Measurements from ENCODE around the gene FAM8A1.

Gene FAM8A1

DNA sequence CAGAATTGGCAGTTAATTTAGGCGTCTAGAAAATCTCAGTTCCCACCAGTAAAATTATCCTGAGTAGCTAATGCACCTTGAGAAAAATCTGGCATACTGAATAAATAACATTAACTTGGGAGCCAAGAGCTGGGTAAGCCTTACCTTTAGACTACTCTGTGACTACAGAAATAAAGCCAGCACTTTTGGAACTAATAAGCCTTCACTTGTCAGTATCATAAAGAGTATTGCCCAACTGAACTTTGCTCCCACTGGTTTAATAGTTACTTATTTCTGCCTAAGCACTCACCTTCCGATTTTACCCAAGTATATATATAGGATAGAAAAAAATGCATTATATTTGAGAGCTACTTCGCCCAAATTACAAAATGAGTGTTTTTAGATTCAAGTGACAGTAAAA is 10.7 kb downstream of the FAM8A1 start:
- TF ChIP-seq, protein P1, sequence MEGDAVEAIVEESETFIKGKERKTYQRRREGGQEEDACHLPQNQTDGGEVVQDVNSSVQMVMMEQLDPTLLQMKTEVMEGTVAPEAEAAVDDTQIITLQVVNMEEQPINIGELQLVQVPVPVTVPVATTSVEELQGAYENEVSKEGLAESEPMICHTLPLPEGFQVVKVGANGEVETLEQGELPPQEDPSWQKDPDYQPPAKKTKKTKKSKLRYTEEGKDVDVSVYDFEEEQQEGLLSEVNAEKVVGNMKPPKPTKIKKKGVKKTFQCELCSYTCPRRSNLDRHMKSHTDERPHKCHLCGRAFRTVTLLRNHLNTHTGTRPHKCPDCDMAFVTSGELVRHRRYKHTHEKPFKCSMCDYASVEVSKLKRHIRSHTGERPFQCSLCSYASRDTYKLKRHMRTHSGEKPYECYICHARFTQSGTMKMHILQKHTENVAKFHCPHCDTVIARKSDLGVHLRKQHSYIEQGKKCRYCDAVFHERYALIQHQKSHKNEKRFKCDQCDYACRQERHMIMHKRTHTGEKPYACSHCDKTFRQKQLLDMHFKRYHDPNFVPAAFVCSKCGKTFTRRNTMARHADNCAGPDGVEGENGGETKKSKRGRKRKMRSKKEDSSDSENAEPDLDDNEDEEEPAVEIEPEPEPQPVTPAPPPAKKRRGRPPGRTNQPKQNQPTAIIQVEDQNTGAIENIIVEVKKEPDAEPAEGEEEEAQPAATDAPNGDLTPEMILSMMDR (IDR thresholded peaks at IDR 0.05; ENCODE audit: insufficient read depth, low read length, poor library complexity, severe bottlenecking) = no peak
- TF ChIP-seq EZH2phosphoT487 (conservative IDR thresholded peaks at IDR 0.05; ENCODE audit: low read length) = no peak
- Histone ChIP-seq H3K9me2 (replicated peaks; ENCODE audit: insufficient read depth, low read length) (no peaks in the 10 kb centered on the region), H4K20me1 (ENCODE audit: low read depth, low read length) (peaks cover 13% of the 10 kb centered on the region), H3K9ac (ENCODE audit: low read length) (no peak overlapping the region), H3K36me3 (ENCODE audit: low read length) (peaks cover 22% of the 10 kb centered on the region), H3K79me2 (ENCODE audit: insufficient read depth, low read length) (no peaks in the 10 kb centered on the region), H3F3A (ENCODE audit: insufficient read depth) (peaks cover 60% of the 10 kb centered on the region), H3K4me2 (ENCODE audit: low read depth, low read length, poor library complexity, severe bottlenecking) (no peak overlapping the region), H3K27me3 (ENCODE audit: low read length) (no peaks in the 10 kb centered on the region), H2AFZ (ENCODE audit: low read depth, low read length, severe bottlenecking) (no peak overlapping the region), H3K27ac (ENCODE audit: low read depth, low read length) (no peak overlapping the region), H3K9me3 (ENCODE audit: insufficient read depth, low read length) (no peaks in the 10 kb centered on the region), H3K4me3 (ENCODE audit: insufficient read depth, low read length, poor library complexity, severe bottlenecking) (no peak overlapping the region)

DNA sequence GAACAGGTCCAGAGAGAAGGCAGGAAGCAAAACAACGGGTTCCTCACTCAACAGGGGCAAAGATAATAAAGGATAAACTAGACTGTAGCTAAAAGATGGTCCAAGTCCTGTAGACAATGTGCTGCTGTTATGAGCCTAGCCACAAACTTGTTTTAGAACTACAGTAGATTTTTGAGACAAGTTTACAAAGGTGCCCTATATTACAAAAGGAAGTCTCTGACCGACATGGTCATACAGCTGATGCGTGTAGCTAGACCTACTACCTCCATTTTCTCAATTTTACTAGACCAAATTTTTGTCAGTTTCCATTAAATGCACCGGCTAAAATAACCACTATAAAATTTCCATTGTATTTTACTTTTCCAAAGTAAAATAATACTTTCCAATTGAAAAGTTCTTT is 11.9 kb downstream of the FAM8A1 start:
- Histone ChIP-seq H2AFZ (ENCODE audit: low read depth, low read length, severe bottlenecking) (no peak overlapping the region), H3K36me3 (ENCODE audit: low read length) (peaks cover 32% of the 10 kb centered on the region), H3K79me2 (ENCODE audit: insufficient read depth, low read length) (peaks cover under 1% of the 10 kb centered on the region; the same call in 1 of the 2 replicates), H3K9me3 (ENCODE audit: insufficient read depth, low read length) (no peaks in the 10 kb centered on the region), H3K4me2 (ENCODE audit: low read depth, low read length, poor library complexity, severe bottlenecking) (no peak overlapping the region), H3K27me3 (ENCODE audit: low read length) (no peaks in the 10 kb centered on the region), H4K20me1 (ENCODE audit: low read depth, low read length) (peaks cover 13% of the 10 kb centered on the region), H3K9ac (ENCODE audit: low read length) (no peak overlapping the region), H3F3A (ENCODE audit: insufficient read depth) (peaks cover 62% of the 10 kb centered on the region), H3K9me2 (replicated peaks; ENCODE audit: insufficient read depth, low read length) (no peaks in the 10 kb centered on the region), H3K4me3 (ENCODE audit: insufficient read depth, low read length, poor library complexity, severe bottlenecking) (no peak overlapping the region), H3K27ac (ENCODE audit: low read depth, low read length) (no peak overlapping the region)
- no peak for TF ChIP-seq EZH2phosphoT487 (conservative IDR thresholded peaks at IDR 0.05; ENCODE audit: low read length)
- TF ChIP-seq, protein P1 (IDR thresholded peaks at IDR 0.05; ENCODE audit: insufficient read depth, low read length, poor library complexity, severe bottlenecking) = no peak

DNA sequence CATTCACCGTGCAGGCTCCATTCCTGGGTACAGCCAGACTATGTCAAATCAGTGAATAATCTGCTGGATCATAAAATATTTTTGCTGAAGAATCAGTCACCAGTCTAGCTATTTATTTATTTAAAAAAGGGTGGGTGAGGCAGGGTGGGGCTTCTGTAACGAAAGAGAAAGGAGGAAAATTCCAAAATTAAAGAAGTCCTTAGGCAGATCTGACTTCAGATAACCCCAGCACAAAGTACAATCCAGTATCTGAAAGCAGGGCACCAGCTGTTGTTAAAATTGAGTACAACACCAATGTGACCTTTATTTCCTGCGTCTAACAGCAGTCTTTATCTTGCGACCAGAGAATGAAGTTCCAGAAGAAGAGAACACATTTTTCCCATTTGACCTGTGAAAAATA is 15.7 kb downstream of the FAM8A1 start:
- Histone ChIP-seq H3K9me2 (replicated peaks; ENCODE audit: insufficient read depth, low read length) (no peaks in the 10 kb centered on the region), H3K9ac (ENCODE audit: low read length) (no peak overlapping the region), H3K4me3 (ENCODE audit: insufficient read depth, low read length, poor library complexity, severe bottlenecking) (no peak overlapping the region), H3K9me3 (ENCODE audit: insufficient read depth, low read length) (no peaks in the 10 kb centered on the region), H2AFZ (ENCODE audit: low read depth, low read length, severe bottlenecking) (no peak overlapping the region), H3K27ac (ENCODE audit: low read depth, low read length) (no peak overlapping the region), H4K20me1 (ENCODE audit: low read depth, low read length) (peaks cover 35% of the 10 kb centered on the region), H3F3A (ENCODE audit: insufficient read depth) (peaks cover 38% of the 10 kb centered on the region), H3K4me2 (ENCODE audit: low read depth, low read length, poor library complexity, severe bottlenecking) (no peak overlapping the region), H3K36me3 (ENCODE audit: low read length) (peaks cover 54% of the 10 kb centered on the region), H3K27me3 (ENCODE audit: low read length) (no peaks in the 10 kb centered on the region), H3K79me2 (ENCODE audit: insufficient read depth, low read length) (peaks cover 36% of the 10 kb centered on the region)
- TF ChIP-seq EZH2phosphoT487 (conservative IDR thresholded peaks at IDR 0.05; ENCODE audit: low read length) = no peak

DNA sequence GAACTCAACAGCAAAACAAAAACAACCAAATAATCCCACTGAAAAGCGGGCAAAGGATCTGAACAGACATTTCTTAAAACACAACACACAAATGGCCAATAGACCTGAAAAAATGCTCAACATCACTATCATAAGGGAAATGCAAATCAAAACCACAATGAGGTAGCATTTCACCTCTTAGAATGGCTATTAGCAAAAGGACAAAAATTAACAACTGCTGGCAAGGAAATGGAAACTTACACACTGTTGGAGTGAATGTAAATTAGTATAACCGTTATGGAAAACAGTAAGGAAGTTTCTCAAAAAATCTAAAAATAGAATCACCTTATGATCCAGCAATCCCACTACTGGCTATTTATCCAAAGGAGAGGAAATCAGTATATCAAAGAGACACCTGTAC is 20.9 kb downstream of the FAM8A1 start:
- Histone ChIP-seq H3F3A (ENCODE audit: insufficient read depth) (peaks cover 25% of the 10 kb centered on the region; the same call in 1 of the 2 replicates), H3K9me2 (replicated peaks; ENCODE audit: insufficient read depth, low read length) (no peaks in the 10 kb centered on the region), H3K27ac (ENCODE audit: low read depth, low read length) (peak overlapping the region; percentile 3; the same call in 1 of the 2 replicates), H3K27me3 (ENCODE audit: low read length) (no peaks in the 10 kb centered on the region), H3K9ac (ENCODE audit: low read length) (no peak overlapping the region), H3K9me3 (ENCODE audit: insufficient read depth, low read length) (no peaks in the 10 kb centered on the region), H3K4me3 (ENCODE audit: insufficient read depth, low read length, poor library complexity, severe bottlenecking) (no peak overlapping the region), H2AFZ (ENCODE audit: low read depth, low read length, severe bottlenecking) (no peak overlapping the region), H3K4me2 (ENCODE audit: low read depth, low read length, poor library complexity, severe bottlenecking) (no peak overlapping the region), H4K20me1 (ENCODE audit: low read depth, low read length) (peaks cover 66% of the 10 kb centered on the region), H3K79me2 (ENCODE audit: insufficient read depth, low read length) (peaks cover 83% of the 10 kb centered on the region), H3K36me3 (ENCODE audit: low read length) (peaks cover 81% of the 10 kb centered on the region)
- TF ChIP-seq, protein P1 (IDR thresholded peaks at IDR 0.05; ENCODE audit: insufficient read depth, low read length, poor library complexity, severe bottlenecking) = no peak
- no peak for TF ChIP-seq EZH2phosphoT487 (conservative IDR thresholded peaks at IDR 0.05; ENCODE audit: low read length)
